ENCODE measurements around the gene FGF22.

Gene FGF22

DNA sequence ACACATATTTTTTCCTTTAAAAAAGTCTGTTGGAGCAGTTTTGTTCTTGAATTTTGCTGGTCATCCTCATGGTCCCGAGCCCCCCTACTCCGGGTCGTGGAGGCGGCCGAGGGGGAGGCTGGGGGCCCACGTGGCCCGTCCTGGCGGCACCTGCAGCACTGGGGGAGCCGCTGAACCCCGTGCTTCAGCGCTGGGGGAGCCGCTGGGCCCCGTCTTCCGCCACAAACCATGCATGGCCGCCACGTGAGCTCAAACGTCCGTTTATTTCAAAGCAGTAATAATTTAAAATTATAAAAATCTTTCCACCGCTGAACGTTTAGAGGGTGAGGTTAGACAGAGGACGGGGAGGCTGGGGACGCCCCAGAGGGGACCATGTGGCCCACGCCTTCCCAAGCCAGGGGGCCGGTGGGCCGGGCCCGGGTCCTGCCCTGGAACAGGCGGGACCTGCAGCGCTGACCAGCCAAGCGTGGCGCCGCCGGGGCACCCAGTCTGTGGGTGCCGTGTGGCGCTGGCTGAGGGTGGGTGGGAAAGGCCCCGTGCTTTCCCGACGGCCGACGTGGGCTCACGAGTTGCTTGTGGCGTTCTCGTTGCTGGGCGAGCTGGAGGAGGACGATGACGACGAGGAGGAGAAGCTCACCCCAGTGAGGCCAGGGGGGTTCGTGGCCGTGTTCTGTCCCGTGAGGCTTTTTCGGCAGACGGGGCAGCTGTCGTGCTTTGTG, 8.0 kb downstream of the FGF22 start:
- Mint-ChIP-seq H3K36me3 (ENCODE audit: low read depth) (peaks cover 11% of the 10 kb centered on the region), H3K27ac (no peak overlapping the region), H3K4me3 (no peak overlapping the region), H3K9me3 (no peaks in the 10 kb centered on the region), H3K27me3 (ENCODE audit: low read depth) (no peaks in the 10 kb centered on the region), H3K4me1 (no peaks in the 10 kb centered on the region)
- TF ChIP-seq, protein P1, sequence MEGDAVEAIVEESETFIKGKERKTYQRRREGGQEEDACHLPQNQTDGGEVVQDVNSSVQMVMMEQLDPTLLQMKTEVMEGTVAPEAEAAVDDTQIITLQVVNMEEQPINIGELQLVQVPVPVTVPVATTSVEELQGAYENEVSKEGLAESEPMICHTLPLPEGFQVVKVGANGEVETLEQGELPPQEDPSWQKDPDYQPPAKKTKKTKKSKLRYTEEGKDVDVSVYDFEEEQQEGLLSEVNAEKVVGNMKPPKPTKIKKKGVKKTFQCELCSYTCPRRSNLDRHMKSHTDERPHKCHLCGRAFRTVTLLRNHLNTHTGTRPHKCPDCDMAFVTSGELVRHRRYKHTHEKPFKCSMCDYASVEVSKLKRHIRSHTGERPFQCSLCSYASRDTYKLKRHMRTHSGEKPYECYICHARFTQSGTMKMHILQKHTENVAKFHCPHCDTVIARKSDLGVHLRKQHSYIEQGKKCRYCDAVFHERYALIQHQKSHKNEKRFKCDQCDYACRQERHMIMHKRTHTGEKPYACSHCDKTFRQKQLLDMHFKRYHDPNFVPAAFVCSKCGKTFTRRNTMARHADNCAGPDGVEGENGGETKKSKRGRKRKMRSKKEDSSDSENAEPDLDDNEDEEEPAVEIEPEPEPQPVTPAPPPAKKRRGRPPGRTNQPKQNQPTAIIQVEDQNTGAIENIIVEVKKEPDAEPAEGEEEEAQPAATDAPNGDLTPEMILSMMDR (IDR thresholded peaks at IDR 0.05; ENCODE audit: unreplicated experiment in 3 of 3): no peak

DNA sequence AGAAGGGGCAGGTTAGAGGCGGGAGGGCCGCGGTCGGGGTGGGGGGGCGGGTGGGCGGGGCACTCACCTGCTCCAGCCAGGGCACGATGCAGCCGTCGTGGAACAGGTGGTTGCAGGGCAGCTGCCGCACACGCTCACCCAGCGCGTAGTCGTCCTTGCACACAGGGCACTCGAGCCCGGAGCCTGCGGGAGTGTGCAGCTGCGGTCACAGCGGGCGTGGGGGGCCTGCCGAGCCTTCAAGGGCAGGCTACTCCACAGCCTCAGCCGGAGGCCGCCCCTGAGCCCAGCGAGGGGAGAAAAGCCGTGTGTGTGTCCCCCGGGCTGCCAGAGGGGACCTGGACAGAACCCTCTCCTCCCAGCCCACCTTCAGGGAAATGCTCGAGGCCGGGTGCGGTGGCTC, 8.6 kb downstream of the FGF22 start:
- peaks cover 11% of the 10 kb centered on the region for H3K36me3 Mint-ChIP-seq (ENCODE audit: low read depth)
- TF ChIP-seq, protein P1 (IDR thresholded peaks at IDR 0.05; ENCODE audit: unreplicated experiment in 3 of 3): no peak
- no peaks in the 10 kb centered on the region for H3K27me3 Mint-ChIP-seq (ENCODE audit: low read depth)
- H3K4me1 Mint-ChIP-seq: no peaks in the 10 kb centered on the region
- no peaks in the 10 kb centered on the region for H3K9me3 Mint-ChIP-seq
- H3K4me3 Mint-ChIP-seq: no peak overlapping the region
- no peak overlapping the region for H3K27ac Mint-ChIP-seq

DNA sequence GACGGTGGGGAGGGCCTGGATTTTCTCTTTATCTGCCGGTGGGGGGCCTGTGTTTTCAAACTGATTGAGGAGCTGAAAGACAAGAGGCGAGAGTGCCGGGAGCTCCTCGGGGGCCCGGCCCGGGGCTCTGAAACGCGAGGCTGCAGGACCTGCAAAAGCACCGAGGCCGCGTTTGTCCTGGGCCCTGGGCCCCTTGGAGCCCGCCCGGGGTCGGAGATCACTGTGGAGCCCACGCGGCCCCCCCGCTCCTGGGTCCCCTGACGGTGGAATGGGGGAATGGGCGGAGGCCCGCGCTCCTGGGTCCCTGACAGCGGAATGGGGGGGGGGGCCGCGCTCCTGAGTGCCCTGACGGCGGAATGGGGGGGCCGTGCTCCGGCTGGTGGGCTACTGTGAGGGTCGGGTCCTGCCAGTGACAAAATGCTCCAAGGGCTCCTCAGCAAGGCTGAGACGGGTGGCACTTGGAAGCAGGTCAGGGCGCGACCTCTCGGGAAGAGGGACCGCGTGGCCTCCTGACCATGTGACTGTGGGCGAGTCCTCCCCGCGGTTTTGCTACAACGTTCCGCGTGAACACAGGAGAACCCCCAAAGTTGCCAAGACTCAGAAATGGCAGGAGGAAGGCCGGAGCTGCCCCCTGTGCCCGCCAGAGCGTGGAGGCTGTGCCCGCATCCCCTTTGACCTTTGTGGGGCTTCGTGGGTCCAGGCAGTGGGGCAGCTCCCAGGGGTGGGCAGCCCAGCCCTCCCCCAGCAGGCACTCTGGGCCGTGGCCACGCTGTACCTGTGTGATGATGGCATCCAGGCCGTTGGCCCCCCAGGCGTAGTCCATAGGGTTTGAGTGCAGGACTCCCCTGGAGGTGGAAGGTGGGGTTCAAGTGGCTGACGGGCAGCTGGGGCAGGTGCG, 9.5 kb downstream of the FGF22 start:
- TF ChIP-seq, protein P1 (IDR thresholded peaks at IDR 0.05; ENCODE audit: unreplicated experiment in 3 of 3): no peak
- peaks cover 4% of the 10 kb centered on the region for H3K4me1 Mint-ChIP-seq
- no peak overlapping the region for H3K27ac Mint-ChIP-seq
- H3K36me3 Mint-ChIP-seq (ENCODE audit: low read depth): peaks cover 14% of the 10 kb centered on the region
- H3K4me3 Mint-ChIP-seq: no peak overlapping the region
- H3K9me3 Mint-ChIP-seq: no peaks in the 10 kb centered on the region
- no peaks in the 10 kb centered on the region for H3K27me3 Mint-ChIP-seq (ENCODE audit: low read depth)

DNA sequence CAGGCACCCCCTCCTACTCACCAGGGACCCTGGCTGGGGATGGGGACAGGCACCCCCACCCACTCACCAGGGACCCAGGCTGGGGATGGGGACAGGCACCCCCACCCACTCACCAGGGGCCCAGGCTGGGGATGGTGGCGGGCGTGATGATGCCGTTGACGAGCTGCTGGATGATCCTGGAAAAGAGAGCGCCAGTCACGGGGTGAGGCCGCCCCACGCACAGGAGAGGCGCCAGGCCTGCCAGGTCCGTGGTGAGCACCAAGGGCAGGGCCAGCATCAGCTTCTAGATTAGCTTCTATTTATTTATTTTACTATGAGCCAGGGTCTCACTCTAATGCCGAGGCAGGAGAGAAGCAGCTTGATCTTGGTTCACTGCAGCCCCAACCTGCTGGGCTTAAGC, 10.4 kb downstream of the FGF22 start:
- Mint-ChIP-seq H3K27ac (no peak overlapping the region), H3K27me3 (ENCODE audit: low read depth) (no peaks in the 10 kb centered on the region), H3K4me1 (peaks cover 6% of the 10 kb centered on the region), H3K36me3 (ENCODE audit: low read depth) (peaks cover 11% of the 10 kb centered on the region), H3K9me3 (no peaks in the 10 kb centered on the region), H3K4me3 (no peak overlapping the region)
- TF ChIP-seq, protein P1 (IDR thresholded peaks at IDR 0.05; ENCODE audit: unreplicated experiment in 3 of 3): no peak

DNA sequence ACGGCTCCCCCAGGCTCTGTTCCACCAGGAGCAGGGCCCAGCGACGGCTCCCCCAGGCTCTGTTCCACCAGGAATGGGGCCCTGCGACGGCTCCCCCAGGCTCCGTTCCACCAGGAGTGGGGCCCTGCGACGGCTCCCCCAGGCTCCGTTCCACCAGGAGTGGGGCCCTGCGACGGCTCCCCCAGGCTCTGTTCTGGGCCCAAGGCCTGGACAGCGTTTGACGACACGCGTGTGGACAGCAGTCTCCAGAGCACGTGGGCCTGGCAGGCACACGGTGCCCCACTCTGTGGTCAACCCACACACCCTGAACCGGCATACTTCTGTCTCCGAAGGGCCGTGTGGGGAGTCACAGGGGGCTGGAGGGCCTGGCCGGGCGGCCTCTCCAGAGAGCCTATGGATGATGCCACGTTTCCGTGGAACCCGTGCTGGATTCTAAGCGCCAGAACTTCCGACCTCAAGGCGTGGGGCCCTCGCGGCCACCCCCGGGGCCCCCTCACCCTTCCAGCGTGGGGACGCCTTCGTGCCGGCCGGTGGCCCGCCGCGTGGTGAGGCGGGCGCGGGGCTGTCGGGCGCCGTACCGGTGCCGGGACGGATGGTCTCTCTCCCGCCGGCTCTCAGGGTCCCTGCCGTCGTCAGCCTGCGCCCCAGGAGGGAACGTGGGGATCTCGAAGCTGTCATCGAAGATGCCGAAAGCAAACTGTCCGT, 11.6 kb downstream of the FGF22 start:
- Mint-ChIP-seq H3K9me3 (no peaks in the 10 kb centered on the region), H3K4me1 (peaks cover 18% of the 10 kb centered on the region), H3K4me3 (no peak overlapping the region), H3K36me3 (ENCODE audit: low read depth) (peaks cover 8% of the 10 kb centered on the region), H3K27ac (no peak overlapping the region), H3K27me3 (ENCODE audit: low read depth) (no peaks in the 10 kb centered on the region)
- TF ChIP-seq, protein P1 (IDR thresholded peaks at IDR 0.05; ENCODE audit: unreplicated experiment in 3 of 3): no peak
